HEK293T (cell line): ENCODE results near the gene RCN2.

Experiments used
- NFRKB ChIP-seq: fragments of 450-650 bp; IDR thresholded peaks from 2 replicates; pipeline ENCODE4 v1.6.1; 2016; ENCODE audit warnings: mild to moderate bottlenecking, moderate library complexity
- TARDBP ChIP-seq: fragments of 450-650 bp; IDR thresholded peaks from 2 replicates; pipeline ENCODE4 v1.6.1; 2016

- no peak for TF ChIP-seq NFRKB
- TF ChIP-seq TARDBP: no peak
These were observed 67.2 kb downstream of the RCN2 start for GRCh38 chr15:76998663-76999285.
